Activated T-cell treated with anti-CD3 and anti-CD28 coated beads, Interleukin-2, amount 50 U/mL, for 4 hours (primary cell): ENCODE results near the gene KRT9. TPM values are rescaled to one million over a fixed set of nuclear protein-coding genes. Genes with fewer than 3 reads are reported as not detected.
"Not testable (repeated sequence)": the region's sequence is repeated elsewhere in the genome, so short reads cannot be mapped to it uniquely, and the experiment has no call there.

Experiments used
- ATAC-seq, 2 donors: fragments of 200-7000 bp; cut with Tn5 transposase; one replicate each; pipeline ENCODE4 v1.10.0; 2021
- DNase-seq: peaks from one replicate; pipeline ENCODE4 v3.0.0-alpha.2; 2020
- H3K27me3 Mint-ChIP-seq: one replicate; pipeline ENCODE4 v1.8.0; 2021; ENCODE audit warnings: low read depth, mixed read lengths
- H3K36me3 Mint-ChIP-seq: one replicate; pipeline ENCODE4 v1.8.0; 2022; ENCODE audit warnings: mixed read lengths; ENCODE audit not compliant: insufficient read depth
- H3K4me1 Mint-ChIP-seq: one replicate; pipeline ENCODE4 v1.8.0; 2021; ENCODE audit warnings: low read depth, mixed read lengths
- H3K4me3 Mint-ChIP-seq: one replicate; pipeline ENCODE4 v1.8.0; 2021; ENCODE audit warnings: mild to moderate bottlenecking, moderate library complexity, mixed read lengths
- H3K9me3 Mint-ChIP-seq: one replicate; pipeline ENCODE4 v1.8.0; 2021; ENCODE audit warnings: mixed read lengths
- total RNA-seq, 3 donors: library from RNA; stranded (reverse); gene quantifications; one replicate each; pipeline ENCODE4 v1.2.1, GENCODE V29; 2021

Gene KRT9
- total RNA-seq, 3 donors from 2014 or later, result not detected

DNA sequence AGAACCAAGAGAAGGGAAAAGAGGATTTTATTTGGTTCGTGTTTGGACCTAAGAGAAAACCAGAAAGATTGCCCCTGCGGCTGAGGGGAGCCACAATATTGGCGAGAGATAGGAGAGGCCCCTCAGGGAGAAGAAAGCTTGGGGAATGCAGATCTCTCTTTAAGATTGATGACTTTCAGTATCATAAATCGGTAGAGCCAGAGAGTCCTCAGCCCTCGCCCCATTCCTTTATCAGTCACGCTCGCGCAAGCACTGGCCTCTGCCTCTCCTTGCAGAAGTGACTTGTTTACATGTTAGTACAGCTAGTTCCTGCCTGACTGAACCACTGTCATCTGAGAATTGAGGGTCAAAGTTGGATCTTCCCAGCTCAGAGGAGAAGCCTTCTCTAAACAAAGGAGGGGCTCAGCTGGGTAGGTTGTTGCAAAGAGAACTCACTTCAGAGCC lies 22.2 kb downstream of the KRT9 start:
- Mint-ChIP-seq H3K27me3 (peaks cover 14% of the 10 kb centered on the region), H3K4me3 (no peak overlapping the region), H3K36me3 (no peaks in the 10 kb centered on the region), H3K9me3 (peaks cover 8% of the 10 kb centered on the region), H3K4me1 (peaks cover 21% of the 10 kb centered on the region)
- no peak for ATAC-seq
- DNase-seq, result no peak

DNA sequence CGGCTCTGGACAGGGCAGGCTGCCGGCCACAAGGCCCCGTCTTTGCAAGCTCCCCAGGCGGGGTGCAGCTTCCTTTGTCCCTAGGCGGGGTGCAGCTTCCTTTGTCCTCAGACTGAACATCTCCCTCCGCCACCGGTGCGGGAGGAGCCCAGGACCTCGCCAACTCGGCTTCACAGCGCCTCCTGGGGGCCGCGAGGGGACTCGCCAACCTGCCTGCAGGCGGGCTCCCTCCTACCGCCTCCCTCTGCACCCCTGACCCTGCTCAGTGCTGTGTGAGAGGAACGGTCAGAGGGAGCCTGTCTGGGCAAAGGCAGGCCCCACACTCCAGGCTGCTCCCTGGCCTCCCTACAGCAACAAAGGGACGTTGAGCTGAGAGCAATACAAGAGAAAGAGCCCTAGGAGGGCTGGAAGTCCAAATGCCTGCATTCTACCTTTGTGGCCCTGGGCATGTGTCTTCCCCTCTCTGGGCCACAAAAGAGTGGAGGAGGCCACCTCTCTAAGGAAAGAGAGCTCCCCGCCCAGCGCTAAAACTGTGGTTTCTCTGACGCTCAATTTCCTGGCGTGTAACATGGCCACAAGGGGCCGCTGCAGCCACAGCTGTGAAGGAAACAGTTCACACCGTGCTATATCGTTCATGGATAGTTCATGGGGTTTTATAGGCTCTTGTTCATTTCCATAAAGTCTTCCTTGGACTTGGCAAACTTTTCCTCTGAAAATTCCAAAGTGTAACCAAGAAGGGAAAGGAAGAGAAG lies 22.8 kb downstream of the KRT9 start:
- peak; percentile 76 to 78 for ATAC-seq
- Mint-ChIP-seq H3K4me3 (no peak overlapping the region), H3K9me3 (peaks cover 8% of the 10 kb centered on the region), H3K27me3 (peaks cover 12% of the 10 kb centered on the region), H3K4me1 (peaks cover 21% of the 10 kb centered on the region), H3K36me3 (no peaks in the 10 kb centered on the region)
- peak; percentile 76 for DNase-seq

DNA sequence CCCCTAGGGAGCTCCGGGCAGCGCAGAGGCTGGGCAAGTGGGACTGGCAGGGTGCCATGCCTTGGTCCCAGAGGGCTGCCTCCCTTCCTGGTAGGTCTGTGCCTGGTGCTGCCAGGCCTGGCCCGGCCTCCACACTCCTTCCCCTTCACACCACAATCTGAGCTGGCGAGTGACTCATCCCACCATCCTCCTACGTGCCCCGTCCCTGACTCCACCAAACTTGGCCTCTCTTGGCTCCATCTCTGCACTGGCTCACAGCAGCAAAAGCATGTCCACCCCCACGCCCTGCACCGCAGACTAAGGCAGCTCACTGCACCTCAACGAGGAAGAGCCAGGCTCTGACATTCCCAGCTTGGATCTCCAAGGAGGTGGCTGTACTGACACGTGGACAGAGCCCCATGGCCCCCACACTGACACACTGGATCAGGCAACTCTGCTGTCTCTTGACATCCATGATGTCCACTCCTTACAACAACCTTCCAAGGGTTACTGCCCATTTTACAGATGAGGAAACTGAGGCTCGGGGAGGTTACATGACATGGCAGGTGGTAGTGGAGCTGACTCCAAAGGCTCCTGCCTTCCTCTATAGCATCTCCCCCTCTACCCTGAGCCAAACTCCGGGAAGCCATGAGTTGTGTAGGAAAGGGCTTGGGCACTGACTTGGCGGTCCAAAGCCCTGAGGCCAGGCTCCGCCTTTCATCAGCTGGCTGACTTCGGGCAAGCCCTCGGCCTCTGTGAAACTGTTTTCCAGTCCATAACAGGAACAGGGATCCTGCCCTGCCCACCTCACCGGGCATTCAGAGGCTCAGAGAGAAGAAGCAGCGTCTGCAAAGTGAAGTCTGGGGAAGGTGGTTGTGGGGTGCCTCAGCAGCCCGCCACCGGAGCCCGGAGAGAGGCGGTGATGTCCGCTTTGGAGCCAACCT lies 23.7 kb downstream of the KRT9 start:
- Mint-ChIP-seq H3K4me1 (peaks cover 21% of the 10 kb centered on the region), H3K4me3 (peak overlapping the region; percentile 8), H3K36me3 (no peaks in the 10 kb centered on the region), H3K27me3 (peaks cover 13% of the 10 kb centered on the region), H3K9me3 (peaks cover 8% of the 10 kb centered on the region)
- peak; percentile 39 for DNase-seq
- ATAC-seq, result peak; percentile 85 to 92

DNA sequence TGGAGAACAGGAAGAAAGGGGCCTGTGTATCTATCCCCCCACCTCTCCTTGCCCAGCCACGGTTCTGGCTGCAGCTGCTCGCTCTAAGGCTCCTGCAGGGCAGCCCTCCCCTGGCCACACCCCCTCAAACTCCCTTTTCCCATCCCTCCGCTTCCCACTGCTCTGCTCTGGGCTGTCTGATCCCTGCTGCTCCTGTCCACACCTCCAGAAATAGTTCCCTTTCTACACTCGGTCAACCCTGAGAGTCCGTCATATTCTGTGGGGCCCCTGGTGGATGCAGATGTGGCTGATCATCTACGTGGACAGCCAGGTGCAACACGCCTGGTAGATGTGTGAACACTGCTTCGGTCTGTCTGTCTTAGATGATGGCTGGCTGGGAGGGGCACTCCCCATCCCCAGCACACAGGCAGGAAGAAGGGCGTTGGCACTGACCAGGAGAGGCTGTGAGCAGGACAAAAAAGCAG lies 24.4 kb downstream of the KRT9 start:
- Mint-ChIP-seq H3K9me3 (peaks cover 8% of the 10 kb centered on the region), H3K36me3 (no peaks in the 10 kb centered on the region), H3K4me3 (no peak overlapping the region), H3K4me1 (peaks cover 21% of the 10 kb centered on the region), H3K27me3 (peaks cover 10% of the 10 kb centered on the region)
- DNase-seq, result no peak
- ATAC-seq, result no peak

DNA sequence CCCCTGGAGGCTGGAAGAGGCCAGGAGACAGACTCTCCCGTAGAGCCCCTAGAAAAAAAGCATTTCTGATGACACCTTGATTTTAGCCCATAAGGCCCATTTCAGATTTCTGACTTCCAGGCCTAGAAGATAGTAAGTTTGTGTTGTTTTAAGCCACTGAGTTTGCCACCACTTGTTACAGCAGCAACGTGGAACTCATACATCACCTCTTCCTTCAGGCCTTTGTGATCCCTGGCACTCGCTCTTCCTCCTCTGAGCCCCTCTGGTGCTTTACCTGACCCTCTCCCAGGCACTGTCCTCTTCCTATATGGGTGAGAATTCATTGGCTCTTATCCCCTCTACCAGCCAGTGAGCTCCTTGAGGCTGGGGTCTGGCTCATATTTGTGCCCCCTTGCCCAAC lies 25.0 kb downstream of the KRT9 start:
- peaks cover 21% of the 10 kb centered on the region for H3K4me1 Mint-ChIP-seq
- DNase-seq (no peak), ATAC-seq (no peak)
- peaks cover 8% of the 10 kb centered on the region for H3K27me3 Mint-ChIP-seq
- H3K9me3 Mint-ChIP-seq, result peaks cover 8% of the 10 kb centered on the region
- no peak overlapping the region for H3K4me3 Mint-ChIP-seq
- H3K36me3 Mint-ChIP-seq, result no peaks in the 10 kb centered on the region

DNA sequence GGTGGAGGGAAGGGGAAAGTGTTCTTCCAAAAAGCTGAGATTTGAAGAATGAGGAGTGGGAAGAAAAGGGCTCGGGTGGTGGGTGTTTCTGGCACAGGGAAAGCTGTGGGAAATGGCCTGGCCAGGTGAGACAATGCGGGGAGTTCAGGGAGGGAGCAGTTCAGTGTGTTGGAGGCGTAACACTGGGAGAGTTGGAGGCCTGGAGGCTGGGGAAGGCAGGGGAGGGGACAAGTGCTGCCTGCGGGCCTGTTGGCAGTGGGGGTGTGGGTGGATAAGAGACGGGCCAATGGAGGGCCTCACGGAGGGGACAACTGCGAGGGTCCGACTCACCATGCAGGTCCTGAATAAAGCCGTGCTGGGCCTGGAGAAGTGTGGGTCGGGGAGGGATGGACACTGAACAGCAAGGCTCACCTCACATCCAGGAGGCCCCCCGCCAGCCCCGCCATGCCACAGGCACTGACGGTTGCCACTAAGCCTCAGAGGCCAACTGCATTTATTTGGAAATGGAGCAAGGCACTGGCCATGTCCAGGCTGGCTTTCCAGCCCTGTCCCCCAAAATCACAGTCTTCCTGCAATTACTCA lies 25.9 kb downstream of the KRT9 start:
- H3K9me3 Mint-ChIP-seq, result peaks cover 8% of the 10 kb centered on the region
- H3K36me3 Mint-ChIP-seq, result no peaks in the 10 kb centered on the region
- no peak overlapping the region for H3K4me3 Mint-ChIP-seq
- H3K27me3 Mint-ChIP-seq, result peaks cover 7% of the 10 kb centered on the region
- H3K4me1 Mint-ChIP-seq, result peaks cover 21% of the 10 kb centered on the region
- DNase-seq, result no peak
- no peak for ATAC-seq

DNA sequence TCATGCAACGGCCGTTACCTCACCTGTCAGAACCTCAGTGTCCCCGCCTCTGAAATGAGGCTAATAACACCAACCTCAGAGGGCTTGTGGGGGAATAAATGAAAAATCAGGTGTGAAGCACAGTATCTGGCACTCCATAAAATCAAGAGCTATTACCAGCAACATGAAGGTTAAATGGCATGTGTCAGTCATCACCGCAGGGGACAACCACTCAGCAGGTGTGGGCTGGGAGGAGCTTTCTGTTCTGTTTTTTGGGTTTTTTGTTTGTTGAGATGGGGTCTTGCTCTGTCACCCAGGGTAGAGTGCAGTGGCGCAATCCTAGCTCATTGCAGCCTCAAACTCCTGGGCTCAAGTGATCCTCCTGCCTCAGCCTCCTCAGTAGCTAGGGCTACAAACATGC lies 26.9 kb downstream of the KRT9 start:
- Mint-ChIP-seq H3K9me3 (peaks cover 8% of the 10 kb centered on the region), H3K4me1 (peaks cover 21% of the 10 kb centered on the region), H3K4me3 (no peak overlapping the region), H3K36me3 (no peaks in the 10 kb centered on the region), H3K27me3 (peaks cover 7% of the 10 kb centered on the region)
- DNase-seq, result no peak
- no peak for ATAC-seq

DNA sequence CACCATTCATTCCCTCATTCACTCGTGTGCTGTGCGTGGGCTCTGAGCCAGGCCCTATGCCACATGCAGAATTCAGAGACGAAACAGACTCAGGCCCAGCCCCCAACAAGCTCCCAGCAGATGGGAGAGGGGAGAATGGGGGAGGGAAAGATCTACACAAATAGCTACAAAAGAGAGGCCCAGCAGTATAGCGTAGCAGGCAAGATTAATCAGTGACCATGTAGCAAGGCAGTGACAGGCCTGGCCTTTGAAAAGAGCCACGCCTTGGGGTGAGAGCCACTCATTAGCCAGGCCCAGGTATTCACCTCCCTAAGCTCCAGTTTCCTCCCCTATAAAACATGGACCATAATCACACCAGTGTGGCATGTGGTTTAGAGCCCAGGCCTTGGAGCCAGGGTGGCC lies 27.4 kb downstream of the KRT9 start:
- peaks cover 18% of the 10 kb centered on the region for H3K4me1 Mint-ChIP-seq
- no peak overlapping the region for H3K4me3 Mint-ChIP-seq
- peaks cover 8% of the 10 kb centered on the region for H3K9me3 Mint-ChIP-seq
- no peak for DNase-seq
- peaks cover 7% of the 10 kb centered on the region for H3K27me3 Mint-ChIP-seq
- no peaks in the 10 kb centered on the region for H3K36me3 Mint-ChIP-seq
- ATAC-seq, result no peak

DNA sequence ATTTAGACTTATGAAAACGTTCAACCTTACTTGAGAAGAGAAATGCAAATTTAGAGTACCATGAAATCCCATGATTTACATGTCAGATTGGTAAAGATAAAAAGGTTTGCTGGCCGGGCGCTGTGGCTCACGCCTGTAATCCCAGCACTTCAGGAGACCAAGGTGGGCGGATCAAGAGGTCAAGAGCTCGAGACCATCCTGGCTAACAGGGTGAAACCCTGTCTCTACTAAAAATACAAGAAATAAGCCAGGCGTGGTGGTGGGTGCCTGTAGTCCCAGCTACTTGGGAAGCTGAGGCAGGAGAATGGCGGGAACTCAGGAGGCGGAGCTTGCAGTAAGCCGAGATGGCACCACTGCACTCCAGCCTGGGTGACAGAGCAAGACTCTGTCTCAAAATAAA lies 29.1 kb downstream of the KRT9 start:
- not testable (repeated sequence) for DNase-seq, ATAC-seq, H3K36me3 Mint-ChIP-seq, H3K4me1 Mint-ChIP-seq, H3K9me3 Mint-ChIP-seq, H3K4me3 Mint-ChIP-seq, H3K27me3 Mint-ChIP-seq

DNA sequence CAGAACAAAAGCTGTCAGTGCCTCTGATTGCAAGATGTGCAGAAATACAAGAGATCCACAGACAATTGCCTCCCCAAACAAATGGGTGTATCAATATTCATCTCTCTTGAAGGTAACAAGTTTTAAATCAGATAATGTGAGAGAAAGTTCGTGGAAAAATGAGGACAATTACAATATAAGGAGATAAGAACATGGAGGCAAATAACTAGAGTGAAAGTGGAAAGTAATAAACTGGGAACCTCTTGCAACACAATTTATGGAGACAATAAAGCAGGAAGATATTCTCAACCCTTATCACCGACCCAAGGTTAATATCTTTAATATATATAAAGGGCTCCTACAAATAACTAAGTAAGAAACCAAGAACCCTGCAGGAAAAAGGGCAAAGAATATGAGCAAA lies 29.5 kb downstream of the KRT9 start:
- DNase-seq (no peak), ATAC-seq (no peak)
- Mint-ChIP-seq H3K36me3 (no peaks in the 10 kb centered on the region), H3K4me1 (no peaks in the 10 kb centered on the region), H3K4me3 (no peak overlapping the region), H3K27me3 (peaks cover 6% of the 10 kb centered on the region), H3K9me3 (peaks cover 8% of the 10 kb centered on the region)

DNA sequence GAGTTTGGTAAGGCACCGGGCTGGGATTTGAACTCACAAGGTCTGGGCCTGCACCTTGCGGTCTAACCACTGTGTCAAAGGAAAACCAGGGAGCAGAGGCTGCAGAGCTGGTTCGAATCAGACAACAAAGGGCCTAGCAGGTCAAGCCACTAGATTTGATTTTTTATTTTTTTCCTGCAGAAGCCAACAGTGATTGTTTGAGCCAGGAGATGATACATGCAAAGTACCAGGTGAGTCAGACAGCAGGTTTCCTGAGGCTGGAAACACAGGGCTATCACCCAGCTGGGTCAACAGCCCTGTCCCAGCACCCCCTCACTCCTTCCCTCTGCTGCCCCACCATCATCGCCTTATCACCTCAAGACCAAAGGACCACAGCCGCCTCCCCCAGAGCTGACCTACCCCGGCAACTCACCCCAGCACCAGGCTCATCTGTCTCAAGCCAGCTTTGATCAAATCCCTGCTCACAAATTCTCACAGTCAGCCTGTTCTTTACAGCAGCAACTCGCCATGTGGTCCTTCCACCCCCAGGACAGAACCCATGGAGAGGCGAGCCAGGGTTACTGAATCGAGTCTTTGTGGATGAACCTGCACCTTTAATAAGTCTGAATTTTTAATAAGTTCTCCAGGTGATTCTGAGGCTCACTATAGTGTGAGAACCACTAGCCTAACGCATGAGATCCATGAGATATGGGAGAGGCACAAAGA lies 30.8 kb downstream of the KRT9 start:
- Mint-ChIP-seq H3K27me3 (peaks cover 6% of the 10 kb centered on the region), H3K4me3 (no peak overlapping the region), H3K9me3 (no peaks in the 10 kb centered on the region), H3K4me1 (no peaks in the 10 kb centered on the region), H3K36me3 (no peaks in the 10 kb centered on the region)
- DNase-seq (no peak), ATAC-seq (no peak)

DNA sequence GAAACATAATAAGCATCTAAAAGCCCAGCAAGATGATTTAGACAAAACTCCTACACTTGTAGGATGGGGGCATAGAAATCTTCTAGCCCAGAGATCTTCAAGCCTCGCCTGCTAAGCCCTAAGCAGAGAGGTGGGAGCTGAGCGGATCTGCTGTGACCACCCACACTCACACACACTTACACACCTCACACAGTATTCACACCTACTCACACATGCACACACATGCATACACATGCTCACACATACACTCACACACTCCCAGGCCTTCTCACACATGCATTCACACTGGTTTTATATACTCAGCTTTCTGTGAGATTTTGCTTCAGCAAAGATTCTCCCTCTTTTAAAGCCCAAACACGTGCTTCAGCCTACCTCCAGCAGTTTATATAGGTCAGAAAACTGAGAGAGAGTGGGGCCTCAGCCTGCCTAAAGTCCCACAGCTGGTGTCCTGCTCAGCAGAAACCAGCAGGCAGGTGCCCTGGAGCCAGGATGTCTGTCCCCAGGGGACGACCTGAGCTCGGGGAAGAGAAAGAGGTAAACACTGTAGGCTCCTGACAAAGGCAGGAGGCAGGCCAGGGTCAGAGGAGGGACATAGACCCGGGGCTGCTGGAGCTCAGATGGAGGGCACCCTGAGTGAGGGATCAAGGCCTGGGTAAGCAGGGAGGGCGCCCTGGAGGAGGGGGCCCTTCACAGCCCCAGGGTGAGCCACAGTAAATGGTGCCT lies 31.7 kb downstream of the KRT9 start:
- Mint-ChIP-seq H3K9me3 (no peaks in the 10 kb centered on the region), H3K4me1 (no peaks in the 10 kb centered on the region), H3K36me3 (no peaks in the 10 kb centered on the region), H3K4me3 (no peak overlapping the region), H3K27me3 (peaks cover 11% of the 10 kb centered on the region)
- DNase-seq (no peak), ATAC-seq (no peak)

DNA sequence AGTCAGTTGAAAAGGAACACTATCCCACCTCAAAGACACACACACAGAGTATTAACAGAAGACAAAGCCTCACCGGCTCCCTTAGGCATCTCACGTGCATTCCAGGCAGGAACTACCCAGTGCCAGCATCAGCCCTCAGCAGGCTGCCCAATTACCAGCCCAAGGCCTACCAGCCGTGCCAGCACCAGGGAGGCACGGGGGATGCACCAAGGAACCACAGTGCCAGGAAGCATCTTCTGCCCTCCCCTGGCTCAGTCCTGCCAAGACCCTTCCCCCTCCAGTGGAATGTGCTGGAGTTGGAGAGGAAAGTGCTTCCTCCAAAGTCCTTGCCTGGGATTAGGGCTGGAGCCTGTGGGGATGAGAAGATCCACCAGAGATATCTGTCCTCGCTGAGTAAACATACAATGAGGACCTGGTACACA lies 32.8 kb downstream of the KRT9 start:
- no peak for ATAC-seq
- Mint-ChIP-seq H3K4me3 (no peak overlapping the region), H3K27me3 (peaks cover 11% of the 10 kb centered on the region), H3K36me3 (no peaks in the 10 kb centered on the region), H3K9me3 (no peaks in the 10 kb centered on the region), H3K4me1 (no peaks in the 10 kb centered on the region)
- DNase-seq, result no peak
